ENCODE data around the gene TRNT1.

DNA sequence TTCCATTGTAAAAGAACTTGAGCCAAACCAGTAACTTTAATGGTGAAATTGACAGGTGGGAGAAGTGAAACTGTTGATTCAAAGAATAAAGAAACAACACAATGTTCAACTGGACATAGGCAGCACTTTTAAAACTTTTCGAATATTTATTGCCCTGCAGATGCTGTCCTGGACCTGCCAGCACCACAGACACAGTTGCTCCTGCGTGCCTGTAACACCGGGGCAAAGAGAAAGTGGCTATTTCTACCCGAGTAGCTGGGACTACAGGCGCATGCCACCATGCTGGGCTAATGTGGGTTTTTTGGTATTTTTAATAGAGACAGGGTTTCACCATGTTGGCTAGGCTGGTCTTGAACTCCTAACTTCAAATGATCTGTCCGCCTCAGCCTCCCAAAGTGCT lies 24.0 kb upstream of the TRNT1 start:
- TF ChIP-seq, protein P1, sequence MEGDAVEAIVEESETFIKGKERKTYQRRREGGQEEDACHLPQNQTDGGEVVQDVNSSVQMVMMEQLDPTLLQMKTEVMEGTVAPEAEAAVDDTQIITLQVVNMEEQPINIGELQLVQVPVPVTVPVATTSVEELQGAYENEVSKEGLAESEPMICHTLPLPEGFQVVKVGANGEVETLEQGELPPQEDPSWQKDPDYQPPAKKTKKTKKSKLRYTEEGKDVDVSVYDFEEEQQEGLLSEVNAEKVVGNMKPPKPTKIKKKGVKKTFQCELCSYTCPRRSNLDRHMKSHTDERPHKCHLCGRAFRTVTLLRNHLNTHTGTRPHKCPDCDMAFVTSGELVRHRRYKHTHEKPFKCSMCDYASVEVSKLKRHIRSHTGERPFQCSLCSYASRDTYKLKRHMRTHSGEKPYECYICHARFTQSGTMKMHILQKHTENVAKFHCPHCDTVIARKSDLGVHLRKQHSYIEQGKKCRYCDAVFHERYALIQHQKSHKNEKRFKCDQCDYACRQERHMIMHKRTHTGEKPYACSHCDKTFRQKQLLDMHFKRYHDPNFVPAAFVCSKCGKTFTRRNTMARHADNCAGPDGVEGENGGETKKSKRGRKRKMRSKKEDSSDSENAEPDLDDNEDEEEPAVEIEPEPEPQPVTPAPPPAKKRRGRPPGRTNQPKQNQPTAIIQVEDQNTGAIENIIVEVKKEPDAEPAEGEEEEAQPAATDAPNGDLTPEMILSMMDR (IDR thresholded peaks at IDR 0.05): no peak
- TF ChIP-seq, protein P2, sequence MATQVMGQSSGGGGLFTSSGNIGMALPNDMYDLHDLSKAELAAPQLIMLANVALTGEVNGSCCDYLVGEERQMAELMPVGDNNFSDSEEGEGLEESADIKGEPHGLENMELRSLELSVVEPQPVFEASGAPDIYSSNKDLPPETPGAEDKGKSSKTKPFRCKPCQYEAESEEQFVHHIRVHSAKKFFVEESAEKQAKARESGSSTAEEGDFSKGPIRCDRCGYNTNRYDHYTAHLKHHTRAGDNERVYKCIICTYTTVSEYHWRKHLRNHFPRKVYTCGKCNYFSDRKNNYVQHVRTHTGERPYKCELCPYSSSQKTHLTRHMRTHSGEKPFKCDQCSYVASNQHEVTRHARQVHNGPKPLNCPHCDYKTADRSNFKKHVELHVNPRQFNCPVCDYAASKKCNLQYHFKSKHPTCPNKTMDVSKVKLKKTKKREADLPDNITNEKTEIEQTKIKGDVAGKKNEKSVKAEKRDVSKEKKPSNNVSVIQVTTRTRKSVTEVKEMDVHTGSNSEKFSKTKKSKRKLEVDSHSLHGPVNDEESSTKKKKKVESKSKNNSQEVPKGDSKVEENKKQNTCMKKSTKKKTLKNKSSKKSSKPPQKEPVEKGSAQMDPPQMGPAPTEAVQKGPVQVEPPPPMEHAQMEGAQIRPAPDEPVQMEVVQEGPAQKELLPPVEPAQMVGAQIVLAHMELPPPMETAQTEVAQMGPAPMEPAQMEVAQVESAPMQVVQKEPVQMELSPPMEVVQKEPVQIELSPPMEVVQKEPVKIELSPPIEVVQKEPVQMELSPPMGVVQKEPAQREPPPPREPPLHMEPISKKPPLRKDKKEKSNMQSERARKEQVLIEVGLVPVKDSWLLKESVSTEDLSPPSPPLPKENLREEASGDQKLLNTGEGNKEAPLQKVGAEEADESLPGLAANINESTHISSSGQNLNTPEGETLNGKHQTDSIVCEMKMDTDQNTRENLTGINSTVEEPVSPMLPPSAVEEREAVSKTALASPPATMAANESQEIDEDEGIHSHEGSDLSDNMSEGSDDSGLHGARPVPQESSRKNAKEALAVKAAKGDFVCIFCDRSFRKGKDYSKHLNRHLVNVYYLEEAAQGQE (IDR thresholded peaks at IDR 0.05; ENCODE audit: insufficient read depth in 1 of 2, low read depth in 2 of 2, low read length in 1 of 2): no peak
- TF ChIP-seq POLR2AphosphoS5 (IDR thresholded peaks at IDR 0.05; ENCODE audit: low read depth, low read length): no peak

Data from Panc1 (cell line).